Breast epithelium (tissue), 3 donors: ENCODE results near the gene NLRP6.

Experiments
- POLR2A ChIP-seq: fragments of 450-650 bp; IDR thresholded peaks from one replicate; pipeline ENCODE4 v1.6.1; 2016; ENCODE audit warnings: antibody characterized with exemption, mild to moderate bottlenecking, moderate library complexity
- TF ChIP-seq, protein P1 (sequence below), 3 donors: fragments of 450-650 bp; IDR thresholded peaks; one replicate each; pipeline ENCODE4 v1.5.1; 2016 to 2017; ENCODE audit warnings: antibody characterized with exemption in 3 of 3, mild to moderate bottlenecking in 3 of 3, moderate library complexity in 3 of 3

DNA sequence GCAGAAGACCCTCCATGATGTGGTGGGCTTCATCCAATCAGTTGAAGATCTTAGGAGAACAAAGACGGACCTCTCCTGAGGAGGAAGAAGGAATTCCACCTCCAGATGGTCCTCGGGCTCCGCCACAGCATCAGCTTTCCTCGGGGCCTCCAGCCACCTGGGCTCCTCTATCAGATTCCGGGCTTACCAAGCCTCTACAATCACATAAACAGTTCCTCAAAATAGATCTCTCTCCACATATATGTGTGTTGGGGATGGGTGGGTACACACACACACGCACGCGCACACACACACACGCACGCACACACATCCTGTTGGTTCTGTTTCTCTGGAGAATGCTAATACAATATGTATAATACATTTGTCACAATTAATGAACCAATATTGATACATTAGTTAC is 18.8 kb upstream of the NLRP6 start:
- TF ChIP-seq, protein P1, sequence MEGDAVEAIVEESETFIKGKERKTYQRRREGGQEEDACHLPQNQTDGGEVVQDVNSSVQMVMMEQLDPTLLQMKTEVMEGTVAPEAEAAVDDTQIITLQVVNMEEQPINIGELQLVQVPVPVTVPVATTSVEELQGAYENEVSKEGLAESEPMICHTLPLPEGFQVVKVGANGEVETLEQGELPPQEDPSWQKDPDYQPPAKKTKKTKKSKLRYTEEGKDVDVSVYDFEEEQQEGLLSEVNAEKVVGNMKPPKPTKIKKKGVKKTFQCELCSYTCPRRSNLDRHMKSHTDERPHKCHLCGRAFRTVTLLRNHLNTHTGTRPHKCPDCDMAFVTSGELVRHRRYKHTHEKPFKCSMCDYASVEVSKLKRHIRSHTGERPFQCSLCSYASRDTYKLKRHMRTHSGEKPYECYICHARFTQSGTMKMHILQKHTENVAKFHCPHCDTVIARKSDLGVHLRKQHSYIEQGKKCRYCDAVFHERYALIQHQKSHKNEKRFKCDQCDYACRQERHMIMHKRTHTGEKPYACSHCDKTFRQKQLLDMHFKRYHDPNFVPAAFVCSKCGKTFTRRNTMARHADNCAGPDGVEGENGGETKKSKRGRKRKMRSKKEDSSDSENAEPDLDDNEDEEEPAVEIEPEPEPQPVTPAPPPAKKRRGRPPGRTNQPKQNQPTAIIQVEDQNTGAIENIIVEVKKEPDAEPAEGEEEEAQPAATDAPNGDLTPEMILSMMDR (IDR thresholded peaks at IDR 0.05): no peak
- TF ChIP-seq POLR2A: no peak
